ENCODE results near the gene SEBOX. TPM values are rescaled to one million over a fixed set of nuclear protein-coding genes. Genes with fewer than 3 reads are reported as not detected.

SEBOX gene
- total and polyA plus RNA-seq, 2 of the 8 experiments (the other 6 are each of a cell fraction or from before 2014, with no cell fraction given): not detected

GRCh38 chr17:28341516-28341915, 23.5 kb downstream of the SEBOX start (continued):
- TF ChIP-seq KDM1A (IDR thresholded peaks at IDR 0.05; ENCODE audit: borderline replicate concordance, low read length) (no peak), EP300 (IDR thresholded peaks at IDR 0.05; ENCODE audit: borderline replicate concordance in 1 of 2, low read depth in 2 of 2, low read length in 2 of 2) (no peak), ASH2L (IDR thresholded peaks at IDR 0.05; ENCODE audit: low read length) (no peak), MAX (IDR thresholded peaks at IDR 0.05) (no peak), RXRA (IDR thresholded peaks at IDR 0.05; ENCODE audit: insufficient read depth, low read depth, low read length) (no peak)
